ENCODE results near the gene ATF6B. TPM values are rescaled to one million over a fixed set of nuclear protein-coding genes. Genes with fewer than 3 reads are reported as not detected.

ATF6B gene
- total RNA-seq, 2 donors from 2014 or later: 54.5 to 60.3 TPM

GRCh38 chr6:32108727-32109113 is 19.3 kb downstream of the ATF6B start:
- Histone ChIP-seq H3K4me1 (ENCODE audit: control insufficient read depth, insufficient read depth, low read length) (peaks cover 9% of the 10 kb centered on the region), H3K4me3 (ENCODE audit: low read length) (no peak overlapping the region), H3K27ac (ENCODE audit: low read depth, low read length) (no peak overlapping the region), H3K9ac (ENCODE audit: extremely low read depth, low read length, poor library complexity, severe bottlenecking) (no peak overlapping the region), H3K9me3 (ENCODE audit: control insufficient read depth, low read length) (no peaks in the 10 kb centered on the region), H3K36me3 (ENCODE audit: control insufficient read depth, insufficient read depth, low read length) (no peaks in the 10 kb centered on the region), H3K27me3 (ENCODE audit: control insufficient read depth, insufficient read depth, low read length, poor library complexity, severe bottlenecking) (peaks cover 27% of the 10 kb centered on the region)
- peaks cover 16% of the 10 kb centered on the region for H3K4me1 Mint-ChIP-seq
- whole genome bisulfite sequencing, 2 experiments (ENCODE audit: insufficient coverage in 1 of 2, insufficient read length in 1 of 2): 59 to 72% methylated on average over 5 to 6 of the region's 6 CpGs
- H3K27me3 Mint-ChIP-seq (ENCODE audit: insufficient read depth): peaks cover 46% of the 10 kb centered on the region
- no peak for DNase-seq
- peak overlapping the region; percentile 69 for H3K27ac Mint-ChIP-seq
- no peaks in the 10 kb centered on the region for H3K36me3 Mint-ChIP-seq (ENCODE audit: low read depth)
- TF ChIP-seq CTCF (conservative IDR thresholded peaks at IDR 0.05): no peak
- H3K4me3 Mint-ChIP-seq: no peak overlapping the region
- no peaks in the 10 kb centered on the region for H3K9me3 Mint-ChIP-seq

- 16 to 28% methylated on average over 7 to 15 of the region's 15 CpGs for WGBS, 2 experiments (ENCODE audit: insufficient coverage in 1 of 2, insufficient read length in 1 of 2)
- no peaks in the 10 kb centered on the region for H3K36me3 ChIP-seq (ENCODE audit: control insufficient read depth, insufficient read depth, low read length)
- no peak for TF ChIP-seq CTCF (conservative IDR thresholded peaks at IDR 0.05)
- H3K9ac ChIP-seq (ENCODE audit: extremely low read depth, low read length, poor library complexity, severe bottlenecking): no peak overlapping the region
- Mint-ChIP-seq H3K4me1 (peaks cover 16% of the 10 kb centered on the region), H3K9me3 (no peaks in the 10 kb centered on the region), H3K27me3 (ENCODE audit: insufficient read depth) (peaks cover 46% of the 10 kb centered on the region), H3K4me3 (no peak overlapping the region), H3K27ac (no peak overlapping the region), H3K36me3 (ENCODE audit: low read depth) (no peaks in the 10 kb centered on the region)
- no peak overlapping the region for H3K27ac ChIP-seq (ENCODE audit: low read depth, low read length)
- H3K4me3 ChIP-seq (ENCODE audit: low read length): no peak overlapping the region
- no peaks in the 10 kb centered on the region for H3K9me3 ChIP-seq (ENCODE audit: control insufficient read depth, low read length)
- peaks cover 27% of the 10 kb centered on the region for H3K27me3 ChIP-seq (ENCODE audit: control insufficient read depth, insufficient read depth, low read length, poor library complexity, severe bottlenecking)
- peaks cover 9% of the 10 kb centered on the region for H3K4me1 ChIP-seq (ENCODE audit: control insufficient read depth, insufficient read depth, low read length)
- no peak for DNase-seq
These were observed 19.9 kb downstream of the ATF6B start for GRCh38 chr6:32108094-32108627.

- TF ChIP-seq CTCF (conservative IDR thresholded peaks at IDR 0.05): no peak
- H3K9me3 Mint-ChIP-seq: no peaks in the 10 kb centered on the region
- peaks cover 49% of the 10 kb centered on the region for H3K27me3 Mint-ChIP-seq (ENCODE audit: insufficient read depth)
- H3K4me1 Mint-ChIP-seq: peaks cover 16% of the 10 kb centered on the region
- Histone ChIP-seq H3K27me3 (ENCODE audit: control insufficient read depth, insufficient read depth, low read length, poor library complexity, severe bottlenecking) (peaks cover 27% of the 10 kb centered on the region), H3K36me3 (ENCODE audit: control insufficient read depth, insufficient read depth, low read length) (no peaks in the 10 kb centered on the region), H3K27ac (ENCODE audit: low read depth, low read length) (no peak overlapping the region), H3K9ac (ENCODE audit: extremely low read depth, low read length, poor library complexity, severe bottlenecking) (no peak overlapping the region), H3K9me3 (ENCODE audit: control insufficient read depth, low read length) (no peaks in the 10 kb centered on the region), H3K4me1 (ENCODE audit: control insufficient read depth, insufficient read depth, low read length) (peaks cover 9% of the 10 kb centered on the region), H3K4me3 (ENCODE audit: low read length) (no peak overlapping the region)
- no peak overlapping the region for H3K4me3 Mint-ChIP-seq
- H3K27ac Mint-ChIP-seq: no peak overlapping the region
- no peak for DNase-seq
- no peaks in the 10 kb centered on the region for H3K36me3 Mint-ChIP-seq (ENCODE audit: low read depth)
- 83% methylated on average over 1 of the region's 1 CpG; no CpG with 5 or more reads in 1 of the 2 experiments for WGBS, 2 experiments (ENCODE audit: insufficient coverage in 1 of 2, insufficient read length in 1 of 2)
These were observed 20.6 kb downstream of the ATF6B start for GRCh38 chr6:32107406-32107805.
